HCT116 (cell line): ENCODE measurements around the gene TLE5. TPM values are rescaled to one million over a fixed set of nuclear protein-coding genes. Genes with fewer than 3 reads are reported as not detected.

Experiments used
- ATAC-seq: fragments of 200-7000 bp; cut with Tn5 transposase; 2 replicates; pipeline ENCODE4 v1.9.1; 2020; ENCODE audit warnings: mild to moderate bottlenecking, moderate library complexity
- BruUV-seq: library from RNA; stranded (reverse); fragments of 400-500 nt; replicated peaks from 2 replicates; lab custom pipeline; 2021; lab: Mats Ljungman, UMichigan
- CTCF ChIA-PET: fragments of 300-600 bp; sonication (Branson Sonifier 250); formaldehyde crosslinking; loops from one replicate; lab custom pipeline; 2021; ENCODE audit warnings: antibody characterized with exemption; lab: Charles Lee
- POLR2A ChIA-PET: fragments of 300-600, 350-600 bp; sonication (Branson Sonifier 250); formaldehyde crosslinking; loops from one replicate; lab custom pipeline; 2021; ENCODE audit warnings: antibody characterized with exemption; lab: Charles Lee
- RAD21 ChIA-PET, 2 experiments: fragments of 300-600 bp; sonication (Branson Sonifier 250); formaldehyde crosslinking; loops; one replicate each; lab custom pipeline; 2023; ENCODE audit warnings: low total read pairs in 2 of 2; ENCODE audit not compliant: uncharacterized antibody in 2 of 2, unreplicated experiment in 2 of 2, low non-redundant PET in 1 of 2; lab: Charles Lee
- DNase-seq: peaks from one replicate; pipeline ENCODE4 v3.0.0-alpha.2; 2010; ENCODE audit warnings: low read depth, low spot score
- H2AFZ ChIP-seq: fragments of 200-600 bp; shearing (Covaris generic), sonication (generic); 2 replicates; pipeline ENCODE4 v1.6.1; 2017; ENCODE audit warnings: low read depth, mixed run types, mixed read lengths, antibody characterized with exemption, low read length; ENCODE audit not compliant: poor library complexity, severe bottlenecking
- H3K27ac ChIP-seq: 2 replicates; pipeline ENCODE4 v1.5.1; 2012; ENCODE audit warnings: low read depth, low read length
- H3K27me3 ChIP-seq: fragments of 200-600 bp; sonication (generic); 2 replicates; pipeline ENCODE4 v1.6.1; 2016; ENCODE audit warnings: mixed run types, low read length, mixed read lengths; ENCODE audit not compliant: insufficient read depth
- H3K36me3 ChIP-seq, 2 experiments: fragments of 200-500 bp in 1 of 2; fragments of 200-600 bp in 1 of 2; sonication (Bioruptor generic) in 1 of 2; sonication (generic) in 1 of 2; 2 replicates each; pipeline versions ENCODE4 v1.5.1 to v1.6.1; 2014 to 2016; ENCODE audit warnings: low read length in 2 of 2, inconsistent platforms in 1 of 2, mixed read lengths in 1 of 2, mixed run types in 1 of 2; ENCODE audit not compliant: insufficient read depth in 2 of 2, control insufficient read depth in 1 of 2
- H3K4me1 ChIP-seq, 2 experiments: fragments of 200-600 bp in 1 of 2; sonication (generic) in 1 of 2; 2 replicates each; pipeline versions ENCODE4 v1.5.1 to v1.6.1; 2012 to 2017; ENCODE audit warnings: low read length in 2 of 2, inconsistent platforms in 1 of 2, mild to moderate bottlenecking in 1 of 2, mixed read lengths in 1 of 2, mixed run types in 1 of 2, moderate library complexity in 1 of 2; ENCODE audit not compliant: insufficient read depth in 2 of 2, control insufficient read depth in 1 of 2
- H3K4me2 ChIP-seq: fragments of 200-600 bp; sonication (generic); 2 replicates; pipeline ENCODE4 v1.6.1; 2017; ENCODE audit warnings: mixed run types, low read length, mixed read lengths
- H3K4me3 ChIP-seq, 2 experiments: fragments of 200-600 bp in 1 of 2; sonication (generic) in 1 of 2; replicated peaks in 1 of 2; 2 replicates each; pipeline ENCODE4 v1.5.1; 2011 to 2016; ENCODE audit warnings: low read length in 2 of 2, control low read depth in 1 of 2, low read depth in 1 of 2, mild to moderate bottlenecking in 1 of 2, mixed read lengths in 1 of 2, mixed run types in 1 of 2
- H3K79me2 ChIP-seq: fragments of 200-600 bp; sonication (generic); 2 replicates; pipeline ENCODE4 v1.6.1; 2017; ENCODE audit warnings: mild to moderate bottlenecking, mixed run types, low read length, moderate library complexity, mixed read lengths; ENCODE audit not compliant: insufficient read depth
- H3K9ac ChIP-seq: fragments of 200-600 bp; sonication (generic); 2 replicates; pipeline ENCODE4 v1.6.1; 2016; ENCODE audit warnings: low read length, mixed read lengths
- H3K9me2 ChIP-seq: fragments of 200-600 bp; sonication (generic), shearing (Covaris generic); 2 replicates; pipeline ENCODE4 v1.6.1; 2017; ENCODE audit warnings: mixed run types, mild to moderate bottlenecking, moderate library complexity; ENCODE audit not compliant: insufficient read depth
- H3K9me3 ChIP-seq, 2 experiments: fragments of 200-500 bp in 1 of 2; fragments of 200-600 bp in 1 of 2; sonication (Bioruptor generic) in 1 of 2; sonication (generic) in 1 of 2; 2 replicates each; pipeline ENCODE4 v1.6.1; 2014 to 2017; ENCODE audit warnings: low read length in 2 of 2, mixed read lengths in 2 of 2, inconsistent platforms in 1 of 2, low read depth in 1 of 2, mild to moderate bottlenecking in 1 of 2, mixed run types in 1 of 2, moderate library complexity in 1 of 2; ENCODE audit not compliant: control insufficient read depth in 1 of 2, insufficient read depth in 1 of 2
- H4K20me1 ChIP-seq: fragments of 200-600 bp; sonication (generic), shearing (Covaris generic); 2 replicates; pipeline ENCODE4 v1.6.1; 2017; ENCODE audit warnings: mixed run types, mild to moderate bottlenecking, moderate library complexity; ENCODE audit not compliant: insufficient read depth
- CEBPB ChIP-seq: IDR thresholded peaks from 2 replicates; pipeline ENCODE4 v1.6.1; 2012; ENCODE audit warnings: low read depth
- ELF1 ChIP-seq: IDR thresholded peaks from 2 replicates; pipeline ENCODE4 v1.6.1; 2012; ENCODE audit warnings: low read depth, borderline replicate concordance
- EZH2 ChIP-seq: fragments of 200-600 bp; sonication (generic); IDR thresholded peaks from 2 replicates; pipeline ENCODE4 v1.6.1; 2017; ENCODE audit warnings: antibody characterized with exemption, mixed run types
- EZH2phosphoT487 ChIP-seq: fragments of 200-600 bp; IDR thresholded peaks from 2 replicates; pipeline ENCODE4 v1.6.1; 2018; ENCODE audit warnings: antibody characterized with exemption, borderline replicate concordance
- JUND ChIP-seq: IDR thresholded peaks from 2 replicates; pipeline ENCODE4 v1.6.1; 2012
- POLR2A ChIP-seq: IDR thresholded peaks from 2 replicates; pipeline ENCODE4 v1.7.0; 2011; ENCODE audit warnings: borderline replicate concordance; ENCODE audit not compliant: insufficient read depth, insufficient read length; ENCODE audit errors: extremely low read depth
- RAD21 ChIP-seq: IDR thresholded peaks from 2 replicates; pipeline ENCODE4 v1.6.1; 2012; ENCODE audit warnings: low read depth, mild to moderate bottlenecking
- TCF7L2 ChIP-seq: IDR thresholded peaks from 2 replicates; pipeline ENCODE4 v1.7.0; 2011; ENCODE audit warnings: borderline replicate concordance, inconsistent platforms; ENCODE audit not compliant: insufficient read depth, insufficient read length; ENCODE audit errors: extremely low read depth
- ZFX ChIP-seq: fragments of 450-650 bp; IDR thresholded peaks from 2 replicates; pipeline ENCODE4 v1.6.1; 2017
- ZNF274 ChIP-seq: fragments of 200-500 bp; sonication (Bioruptor generic); IDR thresholded peaks from 2 replicates; pipeline ENCODE4 v1.6.1; 2014; ENCODE audit warnings: mild to moderate bottlenecking, low read depth, low read length, inconsistent platforms
- intact Hi-C: fragments of 100-400 bp; cut with micrococcal nuclease; formaldehyde crosslinking; loops from 2 replicates; pipeline ENCODE4 v1.10.0; 2022
- total RNA-seq: library from RNA; stranded (reverse); gene quantifications from one replicate; pipeline ENCODE4 v1.2.1, GENCODE V29; 2021; ENCODE audit not compliant: unreplicated experiment
- TF ChIP-seq, protein P1 (sequence below): IDR thresholded peaks from 2 replicates; pipeline ENCODE4 v1.6.1; 2012
- TF ChIP-seq, protein P2 (sequence below): IDR thresholded peaks from 2 replicates; pipeline ENCODE4 v1.6.1; 2011; ENCODE audit warnings: mild to moderate bottlenecking, low read length, moderate library complexity; ENCODE audit not compliant: insufficient replicate concordance; ENCODE audit errors: extremely low read depth
- TF ChIP-seq, protein P3 (sequence below): IDR thresholded peaks from 2 replicates; pipeline ENCODE4 v1.6.1; 2012; ENCODE audit warnings: low read depth
- TF ChIP-seq, protein P4 (sequence below): IDR thresholded peaks from 2 replicates; pipeline ENCODE4 v1.6.1; 2012
- TF ChIP-seq, protein P5 (sequence below), 3 experiments: fragments of 200-600 bp in 1 of 3; sonication (generic) in 1 of 3; IDR thresholded peaks in 2 of 3; conservative IDR thresholded peaks in 1 of 3; 2 replicates each; pipeline ENCODE4 v1.5.1; 2012 to 2017; ENCODE audit warnings: low read depth in 2 of 3, low read length in 2 of 3, antibody characterized with exemption in 1 of 3, borderline replicate concordance in 1 of 3, control low read depth in 1 of 3, mild to moderate bottlenecking in 1 of 3, mixed read lengths in 1 of 3, mixed run types in 1 of 3, moderate library complexity in 1 of 3; ENCODE audit not compliant: insufficient read depth in 1 of 3

Gene TLE5
- total RNA-seq, 1 experiment from 2014 or later = 263 TPM

DNA sequence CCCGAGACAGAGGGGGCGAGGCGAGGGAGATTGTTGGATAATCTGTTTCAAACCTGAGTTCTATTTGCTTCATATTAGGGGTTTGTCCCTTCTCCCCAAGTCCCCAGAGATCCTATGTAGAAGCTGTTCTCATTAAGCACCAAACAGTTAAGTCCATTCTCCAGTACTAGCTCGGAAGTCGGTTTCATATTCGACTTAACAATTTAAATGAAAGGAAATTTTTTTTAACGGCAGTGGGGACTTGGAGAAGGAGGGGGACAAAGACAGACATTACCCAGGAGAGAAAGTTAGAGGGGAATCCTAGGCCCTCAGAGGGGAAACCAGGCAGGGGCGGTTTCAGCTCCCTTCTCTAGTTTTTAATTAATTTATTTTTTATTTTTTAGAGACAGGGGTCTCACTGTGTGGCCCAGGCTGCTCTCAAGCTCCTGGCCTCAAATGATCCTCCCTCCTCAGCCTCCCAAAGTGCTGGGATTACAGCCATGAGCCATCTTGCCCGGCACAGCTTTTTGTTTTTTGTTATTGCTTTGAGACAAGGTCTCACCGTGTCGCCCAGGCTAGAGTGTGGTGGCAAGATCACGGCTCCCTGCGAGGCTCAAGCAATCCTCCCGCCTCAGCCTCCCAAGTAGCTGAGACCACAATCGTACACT lies 19.6 kb downstream of the TLE5 start:
- Histone ChIP-seq H3K9ac (no peak overlapping the region), H3K4me1 (peaks cover 18 to 27% of the 10 kb centered on the region in 2 experiments), H3K9me3 (no peaks in the 10 kb centered on the region), H3K4me2 (no peak overlapping the region), H3K9me2 (no peaks in the 10 kb centered on the region), H3K27me3 (no peaks in the 10 kb centered on the region), H3K79me2 (no peaks in the 10 kb centered on the region), H2AFZ (no peak overlapping the region), H4K20me1 (no peaks in the 10 kb centered on the region), H3K27ac (no peak overlapping the region), H3K36me3 (no peaks in the 10 kb centered on the region)
- CTCF ChIA-PET = no interaction called here
- POLR2A ChIA-PET = no interaction called here
- RAD21 ChIA-PET = no interaction called here
- DNase-seq = no peak
- intact Hi-C loops = no loop called here
- no peak for ATAC-seq
- BruUV-seq = no TSS peak
- TF ChIP-seq TCF7L2 (no peak), JUND (no peak), ZFX (no peak), EZH2 (no peak), ELF1 (no peak), EZH2phosphoT487 (no peak), RAD21 (no peak), POLR2A (no peak), ZNF274 (no peak), CEBPB (no peak)
- TF ChIP-seq, protein P1, sequence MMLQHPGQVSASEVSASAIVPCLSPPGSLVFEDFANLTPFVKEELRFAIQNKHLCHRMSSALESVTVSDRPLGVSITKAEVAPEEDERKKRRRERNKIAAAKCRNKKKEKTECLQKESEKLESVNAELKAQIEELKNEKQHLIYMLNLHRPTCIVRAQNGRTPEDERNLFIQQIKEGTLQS = no peak
- TF ChIP-seq, protein P2, sequence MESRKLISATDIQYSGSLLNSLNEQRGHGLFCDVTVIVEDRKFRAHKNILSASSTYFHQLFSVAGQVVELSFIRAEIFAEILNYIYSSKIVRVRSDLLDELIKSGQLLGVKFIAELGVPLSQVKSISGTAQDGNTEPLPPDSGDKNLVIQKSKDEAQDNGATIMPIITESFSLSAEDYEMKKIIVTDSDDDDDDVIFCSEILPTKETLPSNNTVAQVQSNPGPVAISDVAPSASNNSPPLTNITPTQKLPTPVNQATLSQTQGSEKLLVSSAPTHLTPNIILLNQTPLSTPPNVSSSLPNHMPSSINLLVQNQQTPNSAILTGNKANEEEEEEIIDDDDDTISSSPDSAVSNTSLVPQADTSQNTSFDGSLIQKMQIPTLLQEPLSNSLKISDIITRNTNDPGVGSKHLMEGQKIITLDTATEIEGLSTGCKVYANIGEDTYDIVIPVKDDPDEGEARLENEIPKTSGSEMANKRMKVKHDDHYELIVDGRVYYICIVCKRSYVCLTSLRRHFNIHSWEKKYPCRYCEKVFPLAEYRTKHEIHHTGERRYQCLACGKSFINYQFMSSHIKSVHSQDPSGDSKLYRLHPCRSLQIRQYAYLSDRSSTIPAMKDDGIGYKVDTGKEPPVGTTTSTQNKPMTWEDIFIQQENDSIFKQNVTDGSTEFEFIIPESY = no peak
- TF ChIP-seq, protein P3, sequence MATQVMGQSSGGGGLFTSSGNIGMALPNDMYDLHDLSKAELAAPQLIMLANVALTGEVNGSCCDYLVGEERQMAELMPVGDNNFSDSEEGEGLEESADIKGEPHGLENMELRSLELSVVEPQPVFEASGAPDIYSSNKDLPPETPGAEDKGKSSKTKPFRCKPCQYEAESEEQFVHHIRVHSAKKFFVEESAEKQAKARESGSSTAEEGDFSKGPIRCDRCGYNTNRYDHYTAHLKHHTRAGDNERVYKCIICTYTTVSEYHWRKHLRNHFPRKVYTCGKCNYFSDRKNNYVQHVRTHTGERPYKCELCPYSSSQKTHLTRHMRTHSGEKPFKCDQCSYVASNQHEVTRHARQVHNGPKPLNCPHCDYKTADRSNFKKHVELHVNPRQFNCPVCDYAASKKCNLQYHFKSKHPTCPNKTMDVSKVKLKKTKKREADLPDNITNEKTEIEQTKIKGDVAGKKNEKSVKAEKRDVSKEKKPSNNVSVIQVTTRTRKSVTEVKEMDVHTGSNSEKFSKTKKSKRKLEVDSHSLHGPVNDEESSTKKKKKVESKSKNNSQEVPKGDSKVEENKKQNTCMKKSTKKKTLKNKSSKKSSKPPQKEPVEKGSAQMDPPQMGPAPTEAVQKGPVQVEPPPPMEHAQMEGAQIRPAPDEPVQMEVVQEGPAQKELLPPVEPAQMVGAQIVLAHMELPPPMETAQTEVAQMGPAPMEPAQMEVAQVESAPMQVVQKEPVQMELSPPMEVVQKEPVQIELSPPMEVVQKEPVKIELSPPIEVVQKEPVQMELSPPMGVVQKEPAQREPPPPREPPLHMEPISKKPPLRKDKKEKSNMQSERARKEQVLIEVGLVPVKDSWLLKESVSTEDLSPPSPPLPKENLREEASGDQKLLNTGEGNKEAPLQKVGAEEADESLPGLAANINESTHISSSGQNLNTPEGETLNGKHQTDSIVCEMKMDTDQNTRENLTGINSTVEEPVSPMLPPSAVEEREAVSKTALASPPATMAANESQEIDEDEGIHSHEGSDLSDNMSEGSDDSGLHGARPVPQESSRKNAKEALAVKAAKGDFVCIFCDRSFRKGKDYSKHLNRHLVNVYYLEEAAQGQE = no peak
- TF ChIP-seq, protein P4, sequence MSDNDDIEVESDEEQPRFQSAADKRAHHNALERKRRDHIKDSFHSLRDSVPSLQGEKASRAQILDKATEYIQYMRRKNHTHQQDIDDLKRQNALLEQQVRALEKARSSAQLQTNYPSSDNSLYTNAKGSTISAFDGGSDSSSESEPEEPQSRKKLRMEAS = no peak
- TF ChIP-seq, protein P5, sequence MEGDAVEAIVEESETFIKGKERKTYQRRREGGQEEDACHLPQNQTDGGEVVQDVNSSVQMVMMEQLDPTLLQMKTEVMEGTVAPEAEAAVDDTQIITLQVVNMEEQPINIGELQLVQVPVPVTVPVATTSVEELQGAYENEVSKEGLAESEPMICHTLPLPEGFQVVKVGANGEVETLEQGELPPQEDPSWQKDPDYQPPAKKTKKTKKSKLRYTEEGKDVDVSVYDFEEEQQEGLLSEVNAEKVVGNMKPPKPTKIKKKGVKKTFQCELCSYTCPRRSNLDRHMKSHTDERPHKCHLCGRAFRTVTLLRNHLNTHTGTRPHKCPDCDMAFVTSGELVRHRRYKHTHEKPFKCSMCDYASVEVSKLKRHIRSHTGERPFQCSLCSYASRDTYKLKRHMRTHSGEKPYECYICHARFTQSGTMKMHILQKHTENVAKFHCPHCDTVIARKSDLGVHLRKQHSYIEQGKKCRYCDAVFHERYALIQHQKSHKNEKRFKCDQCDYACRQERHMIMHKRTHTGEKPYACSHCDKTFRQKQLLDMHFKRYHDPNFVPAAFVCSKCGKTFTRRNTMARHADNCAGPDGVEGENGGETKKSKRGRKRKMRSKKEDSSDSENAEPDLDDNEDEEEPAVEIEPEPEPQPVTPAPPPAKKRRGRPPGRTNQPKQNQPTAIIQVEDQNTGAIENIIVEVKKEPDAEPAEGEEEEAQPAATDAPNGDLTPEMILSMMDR (IDR thresholded peaks at IDR 0.05 in 2 of 3, conservative IDR thresholded peaks at IDR 0.05 in 1 of 3; ENCODE audit: borderline replicate concordance in 1 of 3, insufficient read depth in 1 of 3, low read depth in 2 of 3, low read length in 2 of 3) = no peak
- TF ChIP-seq, all 23 proteins: peak for 0
- H3K4me3 ChIP-seq = no peak overlapping the region
